ENCODE measurements around the gene DSG2.

DSG2 gene

GRCh38 chr18:31512203-31512764, 14.3 kb downstream of the DSG2 start:
- Histone ChIP-seq H3K9ac (ENCODE audit: low read depth, low read length) (no peak overlapping the region), H2AFZ (ENCODE audit: low read depth, low read length) (no peak overlapping the region), H3K27ac (ENCODE audit: low read length) (no peak overlapping the region), H3K79me2 (ENCODE audit: insufficient read depth, low read length) (no peaks in the 10 kb centered on the region), H3K4me3 (ENCODE audit: low read depth in 1 of 2, low read length in 2 of 2) (no peak overlapping the region), H4K20me1 (ENCODE audit: insufficient read depth, low read length) (no peaks in the 10 kb centered on the region), H3K4me1 (ENCODE audit: insufficient read depth, low read length) (no peaks in the 10 kb centered on the region), H3K36me3 (ENCODE audit: insufficient read depth, low read length) (no peaks in the 10 kb centered on the region), H3K9me3 (ENCODE audit: insufficient read depth, low read length, severe bottlenecking) (no peaks in the 10 kb centered on the region), H3K27me3 (ENCODE audit: insufficient read depth, low read length, poor library complexity) (peaks cover 16% of the 10 kb centered on the region), H3K4me2 (ENCODE audit: insufficient read depth, low read length) (no peak overlapping the region)
- ATAC-seq (ENCODE audit: insufficient read depth, low read depth) (no peak), DNase-seq (no peak)
- TF ChIP-seq CTCF (IDR thresholded peaks at IDR 0.05; ENCODE audit: borderline replicate concordance, extremely low read depth, low read length, poor library complexity, severe bottlenecking) (no peak), EZH2 (IDR thresholded peaks at IDR 0.05; ENCODE audit: borderline replicate concordance, low read depth, low read length, severe bottlenecking) (no peak)

DNA sequence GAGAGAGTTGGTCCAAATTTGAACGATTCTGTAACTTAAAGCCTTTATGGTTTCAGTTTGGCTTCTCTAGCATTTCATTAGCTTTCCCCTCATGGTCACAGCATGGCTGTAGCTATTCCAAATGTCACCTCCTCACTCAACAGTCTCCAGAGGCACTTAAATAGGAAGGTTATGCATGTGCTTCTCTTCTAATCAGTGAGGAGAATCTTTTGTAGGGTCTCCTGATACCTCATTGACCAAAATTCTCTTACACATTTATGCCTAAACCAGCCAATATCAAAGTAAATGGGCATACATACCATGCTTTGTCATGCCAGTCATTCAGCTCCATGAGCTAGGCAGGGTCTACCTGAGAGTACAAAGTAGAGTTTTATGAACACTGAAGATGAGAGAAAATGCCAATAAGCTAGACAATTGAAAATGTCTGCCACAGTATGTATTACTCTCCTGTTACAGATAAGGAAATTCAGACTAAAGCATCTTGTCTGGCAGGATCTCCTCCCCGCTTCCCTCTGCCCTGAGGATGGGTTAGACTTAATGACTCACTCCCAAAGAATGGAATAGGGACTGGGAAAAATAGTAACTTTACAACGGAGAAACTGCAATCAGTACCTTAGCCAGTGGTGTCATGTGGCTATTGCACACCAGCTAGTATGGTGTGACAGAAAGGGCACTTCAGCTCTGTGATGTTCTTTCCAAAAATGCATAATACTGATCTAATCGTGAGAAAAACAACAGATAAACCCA, 15.4 kb downstream of the DSG2 start:
- H3K79me2 ChIP-seq (ENCODE audit: insufficient read depth, low read length): no peaks in the 10 kb centered on the region
- no peak overlapping the region for H3K4me2 ChIP-seq (ENCODE audit: insufficient read depth, low read length)
- DNase-seq: no peak
- no peak overlapping the region for H3K27ac ChIP-seq (ENCODE audit: low read length)
- no peak overlapping the region for H3K4me3 ChIP-seq (ENCODE audit: low read depth in 1 of 2, low read length in 2 of 2)
- H3K9ac ChIP-seq (ENCODE audit: low read depth, low read length): no peak overlapping the region
- no peaks in the 10 kb centered on the region for H4K20me1 ChIP-seq (ENCODE audit: insufficient read depth, low read length)
- peaks cover 16% of the 10 kb centered on the region for H3K27me3 ChIP-seq (ENCODE audit: insufficient read depth, low read length, poor library complexity)
- TF ChIP-seq EZH2 (IDR thresholded peaks at IDR 0.05; ENCODE audit: borderline replicate concordance, low read depth, low read length, severe bottlenecking) (no peak), CTCF (IDR thresholded peaks at IDR 0.05; ENCODE audit: borderline replicate concordance, extremely low read depth, low read length, poor library complexity, severe bottlenecking) (no peak)
- no peak for ATAC-seq (ENCODE audit: insufficient read depth, low read depth)
- no peaks in the 10 kb centered on the region for H3K36me3 ChIP-seq (ENCODE audit: insufficient read depth, low read length)
- H3K4me1 ChIP-seq (ENCODE audit: insufficient read depth, low read length): no peaks in the 10 kb centered on the region
- no peaks in the 10 kb centered on the region for H3K9me3 ChIP-seq (ENCODE audit: insufficient read depth, low read length, severe bottlenecking)
- no peak overlapping the region for H2AFZ ChIP-seq (ENCODE audit: low read depth, low read length)

- no peaks in the 10 kb centered on the region for H3K9me3 ChIP-seq (ENCODE audit: insufficient read depth, low read length, severe bottlenecking)
- no peaks in the 10 kb centered on the region for H3K79me2 ChIP-seq (ENCODE audit: insufficient read depth, low read length)
- no peaks in the 10 kb centered on the region for H3K36me3 ChIP-seq (ENCODE audit: insufficient read depth, low read length)
- no peak for TF ChIP-seq EZH2 (IDR thresholded peaks at IDR 0.05; ENCODE audit: borderline replicate concordance, low read depth, low read length, severe bottlenecking)
- no peak for TF ChIP-seq CTCF (IDR thresholded peaks at IDR 0.05; ENCODE audit: borderline replicate concordance, extremely low read depth, low read length, poor library complexity, severe bottlenecking)
- ATAC-seq (ENCODE audit: insufficient read depth, low read depth) (no peak), DNase-seq (no peak)
- no peak overlapping the region for H2AFZ ChIP-seq (ENCODE audit: low read depth, low read length)
- no peak overlapping the region for H3K9ac ChIP-seq (ENCODE audit: low read depth, low read length)
- no peak overlapping the region for H3K4me3 ChIP-seq (ENCODE audit: low read depth in 1 of 2, low read length in 2 of 2)
- H3K27ac ChIP-seq (ENCODE audit: low read length): no peak overlapping the region
- no peaks in the 10 kb centered on the region for H4K20me1 ChIP-seq (ENCODE audit: insufficient read depth, low read length)
- peaks cover 13% of the 10 kb centered on the region for H3K27me3 ChIP-seq (ENCODE audit: insufficient read depth, low read length, poor library complexity)
- H3K4me2 ChIP-seq (ENCODE audit: insufficient read depth, low read length): no peak overlapping the region
- H3K4me1 ChIP-seq (ENCODE audit: insufficient read depth, low read length): no peaks in the 10 kb centered on the region
Observed at GRCh38 chr18:31516437-31516836, 18.5 kb downstream of the DSG2 start.
